Hepatocyte (in vitro differentiated cells): ENCODE data around the gene PIK3C2G. TPM values are rescaled to one million over a fixed set of nuclear protein-coding genes. Genes with fewer than 3 reads are reported as not detected.

ENCODE experiments used
- DNase-seq: peaks from one replicate; pipeline ENCODE4 v3.0.0-alpha.2; 2016; ENCODE audit warnings: low spot score
- H2AFZ ChIP-seq: fragments of 200-600 bp; sonication (generic); 2 replicates; pipeline ENCODE4 v1.6.0; 2016; ENCODE audit warnings: antibody characterized with exemption, mild to moderate bottlenecking
- H3K27ac ChIP-seq: fragments of 200-600 bp; sonication (generic); 2 replicates; pipeline ENCODE4 v1.5.1; 2016; ENCODE audit warnings: mild to moderate bottlenecking
- H3K27me3 ChIP-seq: fragments of 200-600 bp; sonication (generic); 2 replicates; pipeline ENCODE4 v1.6.1; 2016
- H3K36me3 ChIP-seq: fragments of 200-600 bp; sonication (generic); replicated peaks from 2 replicates; pipeline ENCODE4 v1.5.1; 2016; ENCODE audit warnings: low read depth; ENCODE audit not compliant: insufficient read depth
- H3K4me1 ChIP-seq: fragments of 200-600 bp; sonication (generic); 2 replicates; pipeline ENCODE4 v1.5.1; 2016; ENCODE audit warnings: mild to moderate bottlenecking, moderate library complexity; ENCODE audit not compliant: insufficient read depth
- H3K4me2 ChIP-seq: fragments of 200-600 bp; sonication (generic); 2 replicates; pipeline ENCODE4 v1.6.0; 2016
- H3K4me3 ChIP-seq: fragments of 200-600 bp; sonication (generic); 2 replicates; pipeline ENCODE4 v1.5.1; 2016; ENCODE audit warnings: mild to moderate bottlenecking
- H3K79me2 ChIP-seq: fragments of 200-600 bp; sonication (generic); 2 replicates; pipeline ENCODE4 v1.6.0; 2017; ENCODE audit warnings: mild to moderate bottlenecking
- H3K9me2 ChIP-seq: fragments of 200-600 bp; sonication (generic); replicated peaks from 2 replicates; pipeline ENCODE4 v1.6.0; 2017; ENCODE audit warnings: mild to moderate bottlenecking; ENCODE audit not compliant: insufficient read depth
- H3K9me3 ChIP-seq: fragments of 200-600 bp; sonication (generic); 2 replicates; pipeline ENCODE4 v1.5.1; 2016; ENCODE audit warnings: low read depth, mild to moderate bottlenecking
- H4K20me1 ChIP-seq: fragments of 200-600 bp; sonication (generic); 2 replicates; pipeline ENCODE4 v1.6.0; 2016; ENCODE audit warnings: mild to moderate bottlenecking; ENCODE audit not compliant: insufficient read depth, poor library complexity, severe bottlenecking
- CTCF ChIP-seq: fragments of 200-600 bp; sonication (generic); IDR thresholded peaks from 2 replicates; pipeline ENCODE4 v1.5.1; 2016; ENCODE audit warnings: antibody characterized with exemption, mild to moderate bottlenecking; ENCODE audit not compliant: poor library complexity
- EZH2 ChIP-seq: fragments of 200-600 bp; sonication (generic); IDR thresholded peaks from 2 replicates; pipeline ENCODE4 v1.6.1; 2016; ENCODE audit warnings: antibody characterized with exemption, mild to moderate bottlenecking, borderline replicate concordance
- EZH2phosphoT487 ChIP-seq: fragments of 200-600 bp; sonication (generic); IDR thresholded peaks from one replicate; pipeline ENCODE4 v1.6.1; 2018; ENCODE audit warnings: antibody characterized with exemption, mild to moderate bottlenecking, low read depth, moderate library complexity; ENCODE audit not compliant: unreplicated experiment, severe bottlenecking
- WGBS: methylation state at CpG from one replicate; pipeline ENCODE4 v1.1.6; 2016; ENCODE audit warnings: low lambda C conversion rate; ENCODE audit errors: missing lambda C conversion rate; 5-methylcytosine and 5-hydroxymethylcytosine counted together
- polyA plus RNA-seq: library from polyadenylated mRNA; unstranded; fragments of >200 nt; fragmentation: Nextera tagmentation; extraction: Ambion mirVana; gene quantifications from 2 replicates; pipeline ENCODE4 v1.2.1, GENCODE V29; 2016
- total RNA-seq: library from RNA; depleted of rRNA; stranded (reverse); fragments of >200 nt; gene quantifications from 2 replicates; pipeline ENCODE4 v1.2.3, GENCODE V29; 2014

The PIK3C2G gene
- total and polyA plus RNA-seq, 2 experiments from 2014 or later, result 3.5 to 6.7 TPM

DNA sequence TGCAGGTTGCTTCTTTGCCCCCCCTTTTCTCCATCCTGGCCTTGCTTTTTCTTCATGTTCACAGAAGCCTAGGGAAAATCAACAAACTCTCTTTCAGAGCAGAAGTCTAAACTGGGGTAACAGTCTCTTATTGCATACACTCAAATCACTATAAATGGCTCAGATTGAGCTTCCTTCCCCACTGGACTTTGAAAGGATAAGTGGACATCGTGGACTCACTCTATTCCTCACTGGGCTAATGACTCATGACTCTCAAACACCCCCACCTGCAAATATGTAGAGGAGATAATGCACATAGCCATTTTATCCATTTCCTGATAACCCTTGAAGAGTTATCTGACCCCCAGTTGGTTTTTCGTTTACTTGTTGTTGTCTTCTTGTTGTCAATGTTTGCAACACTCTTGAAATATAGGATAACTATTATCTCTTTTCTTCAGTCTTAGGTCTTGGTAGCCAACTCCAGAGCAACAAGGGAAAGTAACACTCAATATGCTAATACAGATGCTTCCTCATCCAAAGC lies 221.3 kb downstream of the PIK3C2G start:
- no peak for TF ChIP-seq EZH2phosphoT487
- 32% methylated on average over 2 of the region's 2 CpGs for WGBS
- H3K36me3 ChIP-seq, result no peaks in the 10 kb centered on the region

DNA sequence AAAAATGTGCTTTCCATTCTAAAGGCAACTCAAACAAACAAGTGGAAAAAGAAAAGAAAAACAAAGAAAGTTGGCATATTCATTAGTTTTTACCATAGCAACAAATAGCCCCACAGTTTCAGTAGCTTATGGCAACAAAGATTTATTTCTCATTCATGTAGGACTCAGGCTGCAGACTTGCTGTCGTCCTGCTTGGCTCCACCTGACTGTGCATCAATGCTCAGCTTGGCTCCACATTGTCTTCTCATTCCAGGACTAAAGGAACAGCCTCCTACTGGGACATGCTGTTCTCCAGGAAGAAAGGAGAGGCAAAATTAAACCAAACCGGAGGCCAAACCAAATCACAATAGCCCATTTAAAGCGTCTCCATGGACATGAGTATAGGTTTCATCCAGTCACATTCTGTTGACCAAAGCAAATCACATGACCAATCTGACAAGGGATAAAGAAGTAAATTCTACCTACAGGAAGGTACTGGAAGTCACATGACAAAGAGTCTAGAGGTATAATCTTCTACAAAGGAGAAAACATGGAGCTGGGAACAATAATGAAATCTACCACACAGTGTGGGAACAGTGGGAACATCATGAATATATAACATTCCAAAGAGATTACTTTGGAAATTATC lies 222.5 kb downstream of the PIK3C2G start:
- Histone ChIP-seq H3K9me3 (no peaks in the 10 kb centered on the region), H2AFZ (no peak overlapping the region), H3K36me3 (no peaks in the 10 kb centered on the region), H3K79me2 (no peaks in the 10 kb centered on the region), H4K20me1 (no peaks in the 10 kb centered on the region), H3K4me2 (no peak overlapping the region), H3K27ac (no peak overlapping the region), H3K27me3 (no peaks in the 10 kb centered on the region), H3K9me2 (no peaks in the 10 kb centered on the region), H3K4me1 (no peaks in the 10 kb centered on the region), H3K4me3 (no peak overlapping the region)
- WGBS, result 73% methylated on average over 3 of the region's 3 CpGs
- DNase-seq, result no peak
- TF ChIP-seq EZH2phosphoT487 (no peak), EZH2 (no peak), CTCF (no peak)

More for the DNA sequence above, 221.3 kb downstream of the PIK3C2G start:
- Histone ChIP-seq H3K4me2 (no peak overlapping the region), H3K9me3 (no peaks in the 10 kb centered on the region), H3K9me2 (no peaks in the 10 kb centered on the region), H3K79me2 (no peaks in the 10 kb centered on the region), H3K4me3 (no peak overlapping the region), H3K4me1 (no peaks in the 10 kb centered on the region), H3K27ac (no peak overlapping the region), H2AFZ (no peak overlapping the region), H3K27me3 (no peaks in the 10 kb centered on the region), H4K20me1 (no peaks in the 10 kb centered on the region)
- DNase-seq, result no peak

DNA sequence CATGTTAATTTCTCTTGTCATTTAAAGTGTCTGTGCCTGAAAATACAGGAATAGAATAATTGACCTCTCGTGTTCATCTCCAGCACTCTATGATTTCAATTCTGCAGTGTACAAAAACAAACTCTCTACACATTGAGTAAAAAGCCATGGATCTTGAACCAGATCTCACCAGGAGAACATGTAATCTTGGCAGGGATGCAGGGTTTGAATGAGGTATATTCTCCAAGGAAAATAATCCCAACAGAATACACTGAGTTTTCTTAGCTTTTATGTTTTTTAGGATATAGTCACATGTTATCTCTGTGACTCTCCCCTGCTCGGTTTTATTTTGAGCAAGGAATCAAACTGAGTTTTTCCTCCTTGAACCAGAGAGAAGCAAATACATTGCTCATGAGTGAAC lies 224.7 kb downstream of the PIK3C2G start:
- Histone ChIP-seq H3K27me3 (no peaks in the 10 kb centered on the region), H3K36me3 (no peaks in the 10 kb centered on the region), H3K4me2 (no peak overlapping the region), H3K9me3 (no peaks in the 10 kb centered on the region), H2AFZ (no peak overlapping the region), H3K27ac (no peak overlapping the region), H4K20me1 (no peaks in the 10 kb centered on the region), H3K9me2 (no peaks in the 10 kb centered on the region), H3K79me2 (no peaks in the 10 kb centered on the region), H3K4me3 (no peak overlapping the region), H3K4me1 (no peaks in the 10 kb centered on the region)
- no peak for DNase-seq
- WGBS, result 86% methylated on average over 2 of the region's 2 CpGs
- TF ChIP-seq EZH2 (no peak), CTCF (no peak), EZH2phosphoT487 (no peak)

DNA sequence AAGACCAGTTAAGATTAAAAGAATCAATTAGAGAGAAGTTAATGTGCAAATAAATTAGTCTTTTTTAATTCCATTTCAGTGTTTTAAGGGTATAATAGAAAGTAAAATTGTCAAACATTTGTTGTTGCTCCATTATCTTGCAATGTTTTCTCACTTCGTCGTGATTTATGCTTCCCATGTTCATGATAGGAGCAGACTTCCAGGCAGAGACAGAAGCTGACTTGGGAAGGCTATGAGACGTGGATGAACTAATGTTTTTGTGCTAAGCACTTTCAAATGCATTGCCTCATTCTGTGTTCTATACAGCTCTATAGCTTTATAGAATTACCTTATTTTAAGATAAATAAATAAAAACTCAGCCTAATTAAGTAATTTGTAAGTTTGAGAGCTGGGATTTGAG lies 226.2 kb downstream of the PIK3C2G start:
- H3K27ac ChIP-seq, result no peak overlapping the region
- H3K4me1 ChIP-seq, result no peaks in the 10 kb centered on the region
- H4K20me1 ChIP-seq, result no peaks in the 10 kb centered on the region
- H3K9me3 ChIP-seq, result no peaks in the 10 kb centered on the region
- H3K4me3 ChIP-seq, result no peak overlapping the region
- no peaks in the 10 kb centered on the region for H3K36me3 ChIP-seq
- H3K27me3 ChIP-seq, result no peaks in the 10 kb centered on the region
- H3K9me2 ChIP-seq, result no peaks in the 10 kb centered on the region
- H2AFZ ChIP-seq, result no peak overlapping the region
- H3K79me2 ChIP-seq, result no peaks in the 10 kb centered on the region
- WGBS, result 80% methylated on average over 3 of the region's 3 CpGs
- no peak for DNase-seq
- TF ChIP-seq EZH2, result no peak
- TF ChIP-seq CTCF, result no peak
- TF ChIP-seq EZH2phosphoT487, result no peak
- no peak overlapping the region for H3K4me2 ChIP-seq
